DMS153 treated with DMSO at 0.1 percent for 48 hours (cell line): ENCODE data around the gene STIMATE.

Experiments used
- DNase-seq: peaks from one replicate; lab custom pipeline; 2025; ENCODE audit not compliant: unreplicated experiment; lab: John Stamatoyannopoulos, UW

STIMATE gene

DNA sequence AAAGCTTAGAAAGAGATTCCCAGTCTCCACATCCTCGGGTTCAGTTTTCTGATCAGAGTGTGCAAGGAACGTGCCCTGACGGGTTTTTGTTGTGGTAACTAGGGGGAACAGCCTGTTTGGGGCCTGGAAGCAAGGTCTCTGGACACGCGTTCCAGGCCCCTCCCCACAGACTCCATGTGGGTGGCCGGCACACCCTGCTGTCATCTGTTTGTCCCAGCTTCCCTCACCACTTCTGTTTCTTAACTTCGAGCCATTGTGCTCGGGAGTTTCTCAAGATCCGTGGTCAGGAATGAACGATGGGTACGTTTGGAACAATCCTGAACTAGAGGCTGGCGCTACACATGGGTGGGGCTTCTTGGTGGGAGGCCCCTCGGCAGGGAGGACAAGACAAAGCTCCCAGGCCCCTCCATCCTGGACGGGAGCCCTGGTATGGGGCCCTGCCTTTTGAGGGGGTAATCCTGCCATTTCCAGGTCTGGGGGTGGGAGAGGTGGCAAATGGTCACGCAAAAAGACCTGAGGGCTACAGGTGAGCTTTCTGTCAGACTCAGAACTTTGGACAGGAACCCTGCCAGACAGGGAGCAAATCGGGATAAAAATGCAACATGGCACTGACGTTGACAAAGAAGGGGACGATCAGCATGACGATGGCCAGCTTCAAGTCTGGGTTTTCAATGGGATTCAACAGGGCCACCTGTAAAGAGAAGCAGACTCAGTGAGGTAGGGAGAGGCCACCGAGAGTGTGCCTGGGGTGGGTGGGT is 54.1 kb downstream of the STIMATE start:
- DNase-seq: no peak

DNA sequence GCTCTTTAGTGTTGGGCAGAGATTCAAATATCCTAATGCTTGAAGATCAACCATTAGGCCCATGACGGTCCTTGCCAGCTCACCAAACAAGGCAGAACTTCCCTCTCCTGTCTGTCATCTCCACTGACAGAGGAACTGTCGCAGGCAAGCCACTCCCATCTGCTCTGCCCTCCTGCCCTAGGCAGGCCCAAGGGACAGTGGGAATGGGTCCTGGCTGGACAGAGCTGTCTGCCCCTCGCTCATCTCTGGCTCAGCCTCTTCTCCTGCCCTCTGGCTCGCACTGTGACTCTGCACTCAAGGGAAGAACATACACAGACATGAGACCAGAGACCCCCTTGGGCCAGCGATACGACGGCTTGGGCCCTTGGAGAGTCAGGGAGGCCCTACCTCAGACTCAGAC is 54.9 kb downstream of the STIMATE start:
- no peak for DNase-seq

DNA sequence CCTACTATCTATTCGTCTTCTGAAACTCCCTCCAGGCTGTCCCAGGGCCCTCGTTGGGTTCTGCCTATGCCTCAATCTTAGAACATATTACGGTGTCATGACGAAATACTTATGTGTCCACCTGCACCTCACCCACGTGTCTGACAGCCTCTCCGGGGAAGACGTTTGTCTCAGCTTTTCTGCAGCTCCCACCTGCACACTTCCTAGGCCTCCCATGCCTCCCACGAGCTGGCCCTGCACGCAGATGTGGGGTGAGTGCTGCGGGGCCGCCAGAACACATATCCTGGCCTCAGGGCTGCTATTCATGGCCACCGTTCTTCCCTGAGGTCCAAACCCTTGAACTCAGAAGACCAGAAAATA is 55.4 kb downstream of the STIMATE start:
- DNase-seq: no peak

DNA sequence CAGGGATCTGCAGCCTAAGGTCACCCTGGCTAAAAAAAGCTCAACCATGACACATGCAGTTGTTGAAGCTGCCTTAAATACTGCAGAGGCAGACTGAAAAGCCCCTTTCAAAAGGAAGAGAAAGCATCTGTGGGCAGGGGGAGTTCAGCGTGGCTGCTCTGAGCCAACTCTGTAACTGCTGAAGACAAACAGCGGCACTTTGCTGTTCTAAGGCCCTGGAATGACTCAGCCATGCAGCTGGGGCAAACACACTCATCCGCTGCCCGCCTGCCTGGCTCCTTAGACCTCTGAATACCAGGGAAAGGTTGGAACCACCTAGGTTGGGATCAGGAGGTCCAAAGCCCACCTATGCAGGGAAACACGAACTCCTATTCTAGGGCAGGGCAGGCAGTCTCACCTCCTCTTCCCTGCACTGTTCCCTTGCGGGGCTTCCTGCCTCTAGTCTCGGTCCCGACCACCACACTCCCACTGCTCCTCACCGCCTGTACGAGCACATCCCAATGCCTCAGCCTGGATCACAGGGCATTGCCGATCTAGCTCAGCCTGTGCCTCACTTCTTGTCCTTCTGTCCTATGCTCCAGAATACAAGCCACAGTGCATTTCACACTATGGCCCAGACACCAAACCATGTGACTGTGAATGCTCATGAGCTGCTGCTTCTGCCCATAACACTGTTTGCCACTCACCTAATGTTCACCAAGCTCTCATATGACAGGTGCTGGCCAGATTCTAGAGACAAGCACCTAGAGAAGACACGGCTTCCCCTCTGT is 56.0 kb downstream of the STIMATE start:
- DNase-seq: no peak

DNA sequence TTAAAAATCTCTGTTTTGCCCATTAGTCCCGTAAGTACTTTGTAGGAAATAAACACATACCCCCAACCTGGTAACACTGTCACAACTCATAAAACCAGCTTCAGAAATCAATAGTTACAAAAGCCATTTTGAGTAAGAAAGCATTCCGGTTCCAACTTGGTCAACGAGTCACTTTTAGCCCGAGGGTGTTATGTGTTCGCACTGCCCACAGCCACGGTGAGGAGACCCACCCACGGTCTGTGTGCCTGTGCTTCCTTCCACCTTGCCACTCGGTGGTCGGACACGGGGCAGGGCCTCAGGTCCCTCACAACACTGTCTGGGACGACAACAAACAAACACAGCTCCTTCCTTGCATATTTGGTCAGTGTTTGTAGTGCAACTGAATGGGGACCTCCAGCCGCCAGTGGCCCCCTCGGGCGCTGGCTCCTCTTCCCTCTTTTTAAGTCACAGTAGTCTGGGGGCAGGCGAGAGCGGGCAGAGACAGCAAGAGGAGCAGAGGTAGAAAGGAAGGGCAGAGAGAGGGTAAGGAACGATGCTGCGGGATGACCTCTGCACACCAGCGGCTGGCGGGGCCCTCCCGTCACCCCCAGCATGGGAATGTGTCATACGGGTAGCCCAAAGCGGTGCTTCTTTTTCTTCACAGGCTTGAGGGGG is 57.3 kb downstream of the STIMATE start:
- no peak for DNase-seq

- DNase-seq: no peak
Measured at GRCh38 chr3:52839268-52839575, 58.1 kb downstream of the STIMATE start.

DNA sequence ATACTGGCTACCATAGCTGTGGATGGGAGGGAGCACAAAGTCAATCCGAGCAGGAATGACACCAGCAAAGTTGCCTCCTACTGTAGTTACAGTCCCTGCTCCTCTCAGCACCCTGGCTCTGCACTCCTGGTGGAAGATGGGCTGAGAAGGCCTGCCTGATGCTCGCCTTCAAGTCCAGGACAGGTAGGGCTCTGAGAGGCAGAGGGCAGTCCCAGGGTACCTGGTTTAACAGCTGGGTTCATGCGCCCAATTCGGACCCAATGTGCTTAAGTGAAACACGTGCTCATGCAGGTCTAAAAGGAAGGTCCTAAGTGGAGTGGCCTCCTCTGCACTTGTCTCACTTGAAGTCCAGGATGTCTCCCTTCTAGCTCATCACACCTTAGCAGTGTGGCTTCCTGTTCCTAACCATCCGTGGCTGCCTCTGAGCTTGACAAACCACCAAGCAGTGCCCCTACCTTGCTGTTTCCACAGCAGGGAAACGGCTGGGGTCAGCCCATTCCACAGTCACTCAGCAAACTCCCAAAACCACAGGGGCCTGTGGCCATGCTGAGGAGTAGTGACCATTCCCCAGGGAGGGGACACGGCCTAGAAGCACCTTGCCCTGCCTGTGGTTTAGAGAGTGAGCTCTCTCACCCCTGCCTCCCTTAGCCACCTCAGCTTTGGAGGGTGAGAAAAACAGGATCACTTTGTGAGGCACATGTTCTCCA is 58.6 kb downstream of the STIMATE start:
- DNase-seq: no peak

- no peak for DNase-seq
Measured at GRCh38 chr3:52836986-52837385, 60.4 kb downstream of the STIMATE start.

- DNase-seq: no peak
Measured at GRCh38 chr3:52836471-52836845, 60.9 kb downstream of the STIMATE start.

DNA sequence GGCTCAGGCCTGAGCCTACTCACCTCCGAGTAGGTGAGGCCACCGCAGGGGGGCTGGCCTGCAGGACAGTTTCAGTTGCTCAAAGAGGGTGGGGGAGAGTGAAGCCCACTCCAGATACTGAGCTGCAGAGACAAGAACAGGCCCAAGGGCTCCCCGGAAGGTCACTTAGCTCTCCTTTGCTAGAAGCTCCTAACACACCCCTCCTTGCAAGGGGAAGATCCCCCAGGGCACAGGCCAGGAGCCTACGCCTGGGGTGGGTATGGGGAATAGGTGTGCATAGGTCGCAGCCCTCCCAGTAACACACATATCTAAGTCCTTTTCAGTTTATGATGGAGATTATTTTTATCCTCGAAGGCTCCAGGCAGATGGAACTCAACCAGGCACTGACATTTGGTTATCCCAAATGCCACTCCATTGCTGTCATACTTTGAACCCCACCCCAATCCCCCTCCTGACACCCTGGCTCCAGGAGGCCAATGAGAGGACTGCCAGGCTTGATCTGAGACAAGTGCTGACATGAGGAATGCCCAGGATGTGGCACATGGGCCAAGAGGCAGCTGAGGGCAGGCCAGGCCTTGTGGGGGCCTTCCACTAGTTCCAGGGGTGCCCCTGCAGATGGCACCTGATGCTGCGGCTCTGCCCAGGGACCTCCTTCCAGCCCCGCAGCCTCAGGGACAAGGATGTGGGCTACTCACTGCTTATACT is 61.4 kb downstream of the STIMATE start:
- no peak for DNase-seq

DNA sequence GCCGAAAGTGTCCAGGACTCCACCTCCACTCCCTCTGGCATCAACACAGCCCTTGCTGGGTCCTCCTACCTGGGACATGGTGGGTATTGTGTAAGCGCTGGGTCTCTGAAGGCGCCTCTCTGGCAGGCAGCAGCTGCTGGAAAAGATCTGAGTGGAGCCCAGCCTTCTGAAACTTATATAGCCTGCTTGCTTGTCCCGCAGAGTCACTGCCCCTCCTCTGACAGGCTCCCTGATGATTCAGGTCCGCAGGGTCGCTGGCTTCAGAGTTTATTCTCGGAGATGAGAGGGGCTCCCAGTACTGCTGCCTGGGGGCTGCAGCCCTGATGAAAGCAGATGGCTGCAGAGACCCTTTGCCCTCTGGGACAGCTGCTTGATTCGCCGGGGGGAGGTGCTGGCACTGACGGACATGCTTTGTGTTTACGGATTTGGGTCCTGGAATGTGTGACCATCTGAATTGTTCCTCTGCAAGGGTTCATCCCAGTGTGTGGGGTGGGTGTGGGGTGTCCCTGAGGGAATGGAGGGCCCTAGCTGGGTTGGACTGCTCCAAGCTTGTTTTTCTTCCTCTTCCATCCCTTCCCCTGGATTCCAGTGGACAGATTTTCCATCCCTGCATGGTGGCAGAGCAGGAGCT is 62.4 kb downstream of the STIMATE start, which contains the start of gene MUSTN1:
TSS of gene MUSTN1 (minus strand) at position 149 of the 631 bp plus-strand sequence. CDS start at position 78, 71 bp downstream.
- no peak for DNase-seq

GRCh38 chr3:52833202-52833601 is 64.1 kb downstream of the STIMATE start:
- DNase-seq: no peak

DNA sequence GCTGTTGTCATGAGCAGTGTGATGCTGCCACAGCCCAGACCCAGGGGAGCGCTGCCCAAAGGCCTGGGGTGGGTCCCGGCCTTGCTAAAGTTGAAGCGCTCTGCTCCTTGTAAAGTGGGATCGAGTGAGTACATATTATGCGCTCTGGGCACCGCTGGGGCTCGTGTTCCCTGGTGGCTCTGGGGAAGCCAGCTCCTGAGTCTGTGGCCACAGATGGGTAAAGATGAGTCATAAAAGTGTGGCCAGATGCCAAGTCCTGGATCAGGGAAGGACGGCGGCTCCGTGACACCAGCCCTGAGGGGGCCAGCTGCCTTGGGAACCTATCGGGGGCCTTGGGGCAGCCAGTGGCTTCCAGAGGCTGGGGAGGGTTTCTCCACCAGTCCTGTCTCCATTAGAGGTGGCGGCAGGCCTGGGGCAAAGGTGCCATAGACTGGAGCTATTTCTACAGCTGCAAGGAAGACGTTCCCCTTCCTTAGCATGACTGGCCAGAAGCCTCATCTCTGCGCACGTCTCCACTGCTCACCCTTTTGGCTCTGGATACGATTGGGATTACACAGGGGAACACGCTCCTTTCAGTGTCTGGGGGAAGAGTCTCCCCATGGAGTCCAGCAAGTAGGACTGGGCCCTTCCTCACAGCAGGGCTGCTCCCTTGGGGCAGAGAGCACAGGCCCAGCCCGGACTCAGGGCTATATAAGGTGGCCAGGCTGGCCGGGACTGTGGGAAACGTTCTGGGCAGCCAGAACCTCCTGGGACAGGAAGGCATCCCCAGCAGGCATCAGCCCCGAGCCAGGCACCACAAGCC is 65.6 kb downstream of the STIMATE start:
- DNase-seq: no peak

GRCh38 chr3:52830535-52831258 is 66.7 kb downstream of the STIMATE start, which contains the start of gene ITIH4:
TSS of gene ITIH4 (minus strand) at chr3:52830672. CDS start at chr3:52830642, 30 bp downstream.
- no peak for DNase-seq

GRCh38 chr3:52829906-52830463 is 67.4 kb downstream of the STIMATE start:
- no peak for DNase-seq

DNA sequence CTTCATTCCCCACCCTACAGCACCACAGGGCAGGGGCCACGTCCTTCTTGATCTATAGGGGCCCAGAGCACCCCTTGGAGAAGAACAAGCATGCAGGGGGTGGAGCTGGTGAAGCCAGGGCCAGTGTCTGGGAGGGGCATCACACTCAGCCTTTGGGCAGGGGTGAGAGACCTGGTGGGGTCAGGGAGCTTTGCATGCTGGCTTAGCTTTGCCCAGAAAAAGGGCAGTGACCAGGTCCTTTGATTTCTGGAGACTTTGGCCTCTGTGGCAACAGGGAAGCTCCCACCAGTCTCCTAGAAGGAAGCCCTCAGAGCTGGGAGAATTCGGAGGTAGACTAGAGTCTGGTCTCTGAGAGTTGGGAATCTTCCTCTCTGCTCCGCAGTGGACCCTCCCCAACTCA is 67.9 kb downstream of the STIMATE start:
- no peak for DNase-seq

GRCh38 chr3:52827866-52828376 is 69.4 kb downstream of the STIMATE start:
- DNase-seq: no peak

DNA sequence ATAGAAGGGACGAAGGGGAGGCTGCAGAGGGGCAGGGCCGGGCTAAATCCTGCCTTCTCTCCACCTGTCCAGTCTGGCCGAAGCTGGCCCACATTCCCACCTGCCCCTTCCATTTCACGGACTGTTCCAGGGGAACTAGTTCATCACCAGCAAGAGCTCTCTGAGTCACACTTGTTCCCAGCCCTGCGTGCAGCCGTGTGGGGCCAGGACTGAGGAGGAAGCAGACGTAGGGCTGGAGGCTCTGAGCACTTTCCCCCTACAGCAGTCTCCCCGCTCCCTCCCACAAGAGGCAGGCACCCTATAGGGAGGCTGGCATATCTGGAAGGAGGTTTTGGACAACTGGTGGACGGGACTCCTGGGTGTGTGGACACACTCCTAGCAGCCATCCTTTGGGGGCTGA is 69.9 kb downstream of the STIMATE start:
- DNase-seq: no peak
